Transverse colon (tissue), 4 donors: ENCODE data around the gene MAJIN.

Source experiments
- POLR2A ChIP-seq: fragments of 450-650 bp; IDR thresholded peaks from one replicate; pipeline ENCODE4 v1.6.1; 2016; ENCODE audit warnings: antibody characterized with exemption, mild to moderate bottlenecking, moderate library complexity
- POLR2AphosphoS5 ChIP-seq, 3 donors: sonication (generic); formaldehyde crosslinking; IDR thresholded peaks; one replicate each; pipeline ENCODE4 v1.6.1; 2016; ENCODE audit warnings: antibody characterized with exemption in 3 of 3
- TF ChIP-seq, protein P1 (sequence below), 5 experiments: fragments of 200-600 bp in 3 of 5; fragments of 450-650 bp in 2 of 5; sonication (generic) in 3 of 5; IDR thresholded peaks; 1 replicate in 2 of 5; 2 replicates in 3 of 5; pipeline ENCODE4 v1.5.1; 2016 to 2017; ENCODE audit warnings: antibody characterized with exemption in 5 of 5, inconsistent platforms in 3 of 5, mild to moderate bottlenecking in 2 of 5, moderate library complexity in 1 of 5

DNA sequence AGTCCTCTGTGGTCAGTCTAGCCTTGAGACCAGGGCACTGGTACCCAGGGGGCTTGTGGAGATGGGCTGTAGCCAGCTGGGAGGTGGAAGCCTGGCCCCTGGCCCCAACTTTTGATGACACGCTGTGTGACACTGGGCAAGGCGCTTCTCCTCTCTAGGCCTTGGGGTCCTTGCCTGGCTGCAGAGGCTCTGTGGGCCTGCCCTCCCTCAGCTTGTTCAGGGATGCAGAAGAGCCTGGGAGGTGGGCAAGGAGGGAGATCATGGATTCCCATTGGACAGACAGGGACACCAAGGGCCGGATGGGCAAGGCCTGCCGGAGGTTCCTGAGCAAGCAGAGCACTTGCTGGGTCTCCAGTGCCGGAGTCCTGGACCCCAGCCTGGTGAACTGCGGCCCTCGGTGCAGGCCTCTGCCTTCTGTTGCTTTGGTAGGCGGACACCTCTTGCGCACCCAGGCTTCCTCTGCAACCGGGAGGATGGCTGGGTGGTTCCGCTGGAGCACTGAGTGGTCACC lies 48.7 kb downstream of the MAJIN start:
- TF ChIP-seq, protein P1, sequence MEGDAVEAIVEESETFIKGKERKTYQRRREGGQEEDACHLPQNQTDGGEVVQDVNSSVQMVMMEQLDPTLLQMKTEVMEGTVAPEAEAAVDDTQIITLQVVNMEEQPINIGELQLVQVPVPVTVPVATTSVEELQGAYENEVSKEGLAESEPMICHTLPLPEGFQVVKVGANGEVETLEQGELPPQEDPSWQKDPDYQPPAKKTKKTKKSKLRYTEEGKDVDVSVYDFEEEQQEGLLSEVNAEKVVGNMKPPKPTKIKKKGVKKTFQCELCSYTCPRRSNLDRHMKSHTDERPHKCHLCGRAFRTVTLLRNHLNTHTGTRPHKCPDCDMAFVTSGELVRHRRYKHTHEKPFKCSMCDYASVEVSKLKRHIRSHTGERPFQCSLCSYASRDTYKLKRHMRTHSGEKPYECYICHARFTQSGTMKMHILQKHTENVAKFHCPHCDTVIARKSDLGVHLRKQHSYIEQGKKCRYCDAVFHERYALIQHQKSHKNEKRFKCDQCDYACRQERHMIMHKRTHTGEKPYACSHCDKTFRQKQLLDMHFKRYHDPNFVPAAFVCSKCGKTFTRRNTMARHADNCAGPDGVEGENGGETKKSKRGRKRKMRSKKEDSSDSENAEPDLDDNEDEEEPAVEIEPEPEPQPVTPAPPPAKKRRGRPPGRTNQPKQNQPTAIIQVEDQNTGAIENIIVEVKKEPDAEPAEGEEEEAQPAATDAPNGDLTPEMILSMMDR (IDR thresholded peaks at IDR 0.05) = no peak
- TF ChIP-seq POLR2A (no peak), POLR2AphosphoS5 (IDR thresholded peaks at IDR 0.05) (no peak)
